Measurements from ENCODE around the gene TRIM25.

DNA sequence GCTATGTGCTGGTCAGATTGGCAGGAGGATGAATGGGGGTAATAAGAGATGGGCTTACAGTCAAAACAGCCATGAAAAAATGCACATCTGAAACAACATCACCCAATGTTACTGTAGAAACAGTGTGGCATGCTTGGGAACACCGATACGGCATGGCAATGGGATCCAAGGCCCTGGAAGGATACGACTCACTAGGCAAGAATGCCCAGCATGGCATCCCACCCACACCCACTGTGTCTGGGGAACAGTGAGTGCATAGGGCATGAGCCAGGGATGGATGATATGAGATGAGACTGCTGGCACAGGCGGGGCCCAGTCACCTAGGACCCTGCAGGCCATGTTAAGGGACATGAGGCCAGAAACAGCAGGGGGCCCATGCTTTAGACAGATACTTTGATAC, 11.5 kb downstream of the TRIM25 start:
- TF ChIP-seq, protein P1, sequence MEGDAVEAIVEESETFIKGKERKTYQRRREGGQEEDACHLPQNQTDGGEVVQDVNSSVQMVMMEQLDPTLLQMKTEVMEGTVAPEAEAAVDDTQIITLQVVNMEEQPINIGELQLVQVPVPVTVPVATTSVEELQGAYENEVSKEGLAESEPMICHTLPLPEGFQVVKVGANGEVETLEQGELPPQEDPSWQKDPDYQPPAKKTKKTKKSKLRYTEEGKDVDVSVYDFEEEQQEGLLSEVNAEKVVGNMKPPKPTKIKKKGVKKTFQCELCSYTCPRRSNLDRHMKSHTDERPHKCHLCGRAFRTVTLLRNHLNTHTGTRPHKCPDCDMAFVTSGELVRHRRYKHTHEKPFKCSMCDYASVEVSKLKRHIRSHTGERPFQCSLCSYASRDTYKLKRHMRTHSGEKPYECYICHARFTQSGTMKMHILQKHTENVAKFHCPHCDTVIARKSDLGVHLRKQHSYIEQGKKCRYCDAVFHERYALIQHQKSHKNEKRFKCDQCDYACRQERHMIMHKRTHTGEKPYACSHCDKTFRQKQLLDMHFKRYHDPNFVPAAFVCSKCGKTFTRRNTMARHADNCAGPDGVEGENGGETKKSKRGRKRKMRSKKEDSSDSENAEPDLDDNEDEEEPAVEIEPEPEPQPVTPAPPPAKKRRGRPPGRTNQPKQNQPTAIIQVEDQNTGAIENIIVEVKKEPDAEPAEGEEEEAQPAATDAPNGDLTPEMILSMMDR (IDR thresholded peaks at IDR 0.05), result no peak
- no peak for TF ChIP-seq POLR2A (IDR thresholded peaks at IDR 0.05)

All from right lobe of liver (tissue), 4 donors.